GM12864 (cell line): ENCODE measurements around the gene ZFP91.

Source experiments
- DNase-seq: peaks from one replicate; pipeline ENCODE4 v3.0.0-alpha.2; 2011; ENCODE audit warnings: low read depth
- H3K4me3 ChIP-seq: 2 replicates; pipeline ENCODE4 v1.5.1; 2011; ENCODE audit warnings: mild to moderate bottlenecking, low read depth, low read length, control low read depth
- CTCF ChIP-seq: IDR thresholded peaks from 2 replicates; pipeline ENCODE4 v1.5.1; 2011; ENCODE audit warnings: low read depth, mild to moderate bottlenecking, moderate library complexity, low read length, control low read depth, inconsistent platforms; ENCODE audit errors: missing control alignments

ZFP91 gene, protein sequence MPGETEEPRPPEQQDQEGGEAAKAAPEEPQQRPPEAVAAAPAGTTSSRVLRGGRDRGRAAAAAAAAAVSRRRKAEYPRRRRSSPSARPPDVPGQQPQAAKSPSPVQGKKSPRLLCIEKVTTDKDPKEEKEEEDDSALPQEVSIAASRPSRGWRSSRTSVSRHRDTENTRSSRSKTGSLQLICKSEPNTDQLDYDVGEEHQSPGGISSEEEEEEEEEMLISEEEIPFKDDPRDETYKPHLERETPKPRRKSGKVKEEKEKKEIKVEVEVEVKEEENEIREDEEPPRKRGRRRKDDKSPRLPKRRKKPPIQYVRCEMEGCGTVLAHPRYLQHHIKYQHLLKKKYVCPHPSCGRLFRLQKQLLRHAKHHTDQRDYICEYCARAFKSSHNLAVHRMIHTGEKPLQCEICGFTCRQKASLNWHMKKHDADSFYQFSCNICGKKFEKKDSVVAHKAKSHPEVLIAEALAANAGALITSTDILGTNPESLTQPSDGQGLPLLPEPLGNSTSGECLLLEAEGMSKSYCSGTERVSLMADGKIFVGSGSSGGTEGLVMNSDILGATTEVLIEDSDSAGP

GRCh38 chr11:58578635-58579191 lies at the start of gene ZFP91:
ZFP91 (plus strand) TSS chr11:58579063; CDS start chr11:58579282, 219 bp downstream.
- no peak for TF ChIP-seq CTCF
- H3K4me3 ChIP-seq, result peak within 1 kb of the TSS; percentile 99
- peak; percentile 93 for DNase-seq

DNA sequence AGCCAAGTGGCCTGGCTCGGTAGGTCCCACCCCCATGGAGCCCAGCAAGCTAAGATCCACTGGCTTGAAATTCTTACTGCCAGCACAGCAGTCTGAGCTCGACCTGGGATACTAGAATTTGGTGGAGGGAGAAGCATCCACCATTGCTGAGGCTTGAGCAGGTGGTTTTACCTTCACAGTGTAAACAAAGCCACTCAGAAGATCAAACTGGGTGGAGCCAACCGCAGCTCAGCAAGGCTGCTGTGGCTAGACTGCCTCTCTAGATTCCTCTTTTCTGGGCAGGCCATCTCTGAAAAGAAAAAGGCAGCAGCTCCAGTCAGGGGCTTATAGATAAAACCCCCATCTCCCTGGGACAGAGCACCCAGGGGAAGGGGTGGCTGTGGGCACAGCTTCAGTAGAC lies 48.6 kb upstream of the ZFP91 start:
- no peak for DNase-seq
- no peak for TF ChIP-seq CTCF
- H3K4me3 ChIP-seq, result no peak overlapping the region

DNA sequence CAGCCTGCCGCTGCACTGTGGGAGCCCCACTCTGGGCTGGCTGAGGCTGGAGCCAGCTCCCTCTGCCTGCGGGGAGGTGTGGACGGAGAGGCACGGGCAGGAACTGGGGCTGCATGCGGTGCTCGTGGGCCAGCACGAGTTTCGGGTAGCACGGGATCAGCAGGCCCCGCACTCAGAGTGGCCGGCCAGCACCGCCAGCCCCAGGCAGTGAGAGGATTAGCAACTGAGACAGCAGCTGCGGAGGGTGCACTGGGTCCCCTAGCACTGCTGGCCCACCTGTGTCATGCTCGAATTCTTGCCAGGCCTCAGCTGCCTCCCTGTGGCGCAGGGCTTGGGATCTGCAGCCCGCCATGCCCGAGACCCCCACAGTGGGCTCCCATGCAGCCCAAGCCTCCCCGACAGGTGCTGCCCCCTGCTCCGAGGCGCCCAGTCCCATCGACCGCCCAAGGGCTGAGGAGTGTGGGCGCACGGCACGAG lies 47.0 kb upstream of the ZFP91 start:
- TF ChIP-seq CTCF, result no peak
- DNase-seq, result no peak
- no peak overlapping the region for H3K4me3 ChIP-seq

DNA sequence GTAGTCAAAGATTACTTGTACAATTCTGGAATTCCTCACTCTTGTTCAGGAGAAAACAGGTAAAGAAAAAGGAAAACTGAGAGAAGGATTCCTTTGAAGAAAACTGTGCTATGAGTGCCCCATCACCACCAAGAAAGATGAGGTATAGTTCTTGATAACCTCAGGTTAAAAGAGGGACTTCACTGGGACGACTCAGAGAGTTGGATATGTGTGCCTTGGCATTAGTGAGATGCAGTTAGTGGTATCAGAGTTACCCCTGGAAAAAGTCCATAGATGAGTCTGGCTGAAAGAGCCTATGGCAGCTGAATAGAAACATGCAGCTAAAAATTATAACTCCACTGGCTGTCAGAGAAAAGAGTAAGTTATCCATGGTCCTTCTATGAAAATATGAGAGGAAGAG lies 32.0 kb upstream of the ZFP91 start:
- TF ChIP-seq CTCF, result no peak
- DNase-seq, result no peak
- H3K4me3 ChIP-seq, result no peak overlapping the region

DNA sequence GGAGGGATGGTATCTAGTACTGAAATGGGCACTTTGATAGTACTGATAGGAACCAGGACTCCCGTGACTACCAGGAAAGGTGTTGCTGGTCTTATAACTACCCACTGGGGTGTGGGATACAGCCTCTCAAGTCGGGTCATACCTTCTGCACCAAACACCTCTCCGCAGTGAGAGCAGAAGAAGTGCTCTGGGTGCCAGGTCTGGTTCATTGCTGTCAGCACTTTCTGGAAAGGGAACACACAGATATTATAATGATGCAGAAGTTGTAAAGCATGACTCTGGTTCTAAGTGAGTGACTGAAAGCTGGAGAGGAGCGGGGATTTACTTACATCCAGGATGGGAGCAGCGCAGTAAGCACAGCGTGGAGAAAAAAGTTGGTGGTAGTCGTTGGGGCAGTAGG lies 29.2 kb upstream of the ZFP91 start:
- no peak for TF ChIP-seq CTCF
- no peak overlapping the region for H3K4me3 ChIP-seq
- DNase-seq, result no peak

- no peak overlapping the region for H3K4me3 ChIP-seq
- no peak for DNase-seq
Observed at GRCh38 chr11:58560842-58561241, 18.0 kb upstream of the ZFP91 start.

More at GRCh38 chr11:58560842-58561241, 18.0 kb upstream of the ZFP91 start:
- TF ChIP-seq CTCF, result no peak
